Activated CD4-positive, alpha-beta T cell treated with anti-CD3 and anti-CD28 coated beads, Interleukin-10, Interleukin-2, amounts not matched to agents 100 ng/mL and 50 ng/mL, durations not matched to agents 16 hours and 8 hours (primary cell): ENCODE data around the gene KXD1.
A peak's percentile ranks its signal among the peaks of the same experiment; 100 is the strongest.
"Not testable (repeated sequence)": the region's sequence is repeated elsewhere in the genome, so short reads cannot be mapped to it uniquely, and the experiment has no call there.

Experiments used
- DNase-seq: peaks from one replicate; pipeline ENCODE4 v3.0.0-alpha.2; 2020

The KXD1 gene

DNA sequence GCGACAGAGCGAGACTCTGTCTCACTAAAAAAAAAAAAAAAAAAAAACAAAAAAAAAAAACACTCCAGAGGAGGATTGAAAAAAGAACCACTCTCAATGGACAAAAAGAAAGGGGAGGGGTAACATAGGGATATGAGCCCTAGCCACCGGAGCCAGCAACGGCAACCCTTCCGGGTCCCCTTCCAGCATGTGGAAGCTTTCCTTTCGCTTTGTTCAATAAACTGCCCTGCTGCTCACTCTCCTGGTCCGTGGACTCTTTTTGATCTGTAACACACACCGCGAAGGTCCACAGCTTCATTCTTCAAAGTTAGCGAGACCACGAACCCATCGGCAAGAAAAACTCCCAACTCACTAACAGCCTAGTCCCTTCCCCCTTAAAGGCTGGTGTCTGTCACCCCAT is 29.9 kb downstream of the KXD1 start:
- no peak for DNase-seq

DNA sequence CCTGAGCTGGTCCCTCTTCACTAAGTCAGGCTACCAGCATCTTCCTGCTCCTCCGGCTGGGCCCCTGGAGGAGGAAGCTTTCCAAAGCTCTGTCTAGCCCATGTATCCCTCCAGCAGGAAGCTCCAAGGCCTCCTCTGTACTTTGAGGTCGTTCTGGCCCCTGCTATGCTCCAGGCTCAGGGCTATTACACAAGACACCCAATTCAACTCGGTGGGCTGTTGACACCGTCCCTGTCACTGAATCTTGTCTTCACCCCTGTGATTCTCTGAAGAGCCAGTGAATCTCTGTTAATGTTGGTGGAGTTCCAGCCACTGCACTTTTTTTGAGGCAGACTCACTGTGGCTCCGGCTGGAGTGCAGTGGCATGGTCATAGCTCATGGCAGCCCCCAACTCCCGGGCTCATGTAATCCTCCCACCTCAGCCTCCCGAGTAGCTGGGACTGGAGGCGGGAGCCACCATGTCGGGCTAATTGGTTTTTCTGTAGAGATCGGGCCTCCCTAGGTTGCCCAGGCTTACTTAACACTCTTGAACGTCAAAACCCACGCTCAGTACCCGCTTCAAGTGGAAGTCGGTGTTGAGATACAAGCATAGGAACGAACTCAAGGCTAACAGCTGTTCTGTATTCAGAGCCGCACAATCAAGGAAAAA is 30.4 kb downstream of the KXD1 start:
- no peak for DNase-seq

GRCh38 chr19:18588611-18589379 is 31.1 kb downstream of the KXD1 start, which contains the start of gene REX1BD:
Gene REX1BD (plus strand): TSS chr19:18588798. CDS start chr19:18588802, 4 bp downstream.
- peak; percentile 93 for DNase-seq

DNA sequence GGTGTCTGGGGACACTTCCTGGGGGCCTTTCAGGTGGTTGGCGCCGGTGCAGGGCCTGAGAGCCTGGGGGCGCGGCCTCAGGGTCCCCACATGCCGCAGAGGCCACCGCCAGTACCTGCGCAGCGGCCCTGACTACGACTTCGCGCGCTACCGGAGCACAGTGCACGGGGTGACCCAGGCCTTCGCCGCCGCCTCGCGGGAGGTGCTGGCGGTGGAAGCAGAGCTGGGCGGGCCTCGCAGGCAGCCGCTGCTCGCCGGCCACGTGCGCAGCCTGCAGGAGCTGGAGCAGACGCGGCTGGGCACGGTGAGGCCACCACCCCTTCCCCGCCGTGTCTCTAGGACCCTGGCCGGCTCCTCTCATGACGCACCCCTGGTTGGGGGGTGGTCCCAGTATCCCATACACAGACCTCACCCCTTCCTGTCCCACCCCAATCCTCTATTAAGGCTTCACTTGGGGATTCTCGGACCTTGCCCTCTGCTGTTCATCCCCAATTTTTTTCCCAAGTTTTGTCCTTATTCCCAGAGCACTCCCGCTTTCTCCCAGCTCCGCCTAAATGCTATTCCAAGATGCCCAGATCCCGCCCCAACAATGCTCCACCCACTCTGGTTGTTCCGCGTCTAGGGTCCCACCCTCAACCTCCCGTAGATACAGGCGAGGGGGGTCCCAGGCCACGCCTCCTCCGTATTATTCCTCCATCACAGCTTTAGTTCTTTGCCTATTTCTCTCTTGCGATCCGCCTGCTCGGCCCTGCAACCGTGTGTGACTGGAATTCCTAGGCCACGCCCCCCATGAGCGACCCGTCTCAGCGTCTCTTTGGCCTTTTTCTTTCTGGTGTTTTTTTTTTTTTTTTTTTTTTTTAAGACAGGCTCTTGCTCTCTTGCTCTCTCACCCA is 32.0 kb downstream of the KXD1 start:
- peak; percentile 71 for DNase-seq

GRCh38 chr19:18590273-18591272 is 32.9 kb downstream of the KXD1 start:
- DNase-seq: peak; percentile 60

DNA sequence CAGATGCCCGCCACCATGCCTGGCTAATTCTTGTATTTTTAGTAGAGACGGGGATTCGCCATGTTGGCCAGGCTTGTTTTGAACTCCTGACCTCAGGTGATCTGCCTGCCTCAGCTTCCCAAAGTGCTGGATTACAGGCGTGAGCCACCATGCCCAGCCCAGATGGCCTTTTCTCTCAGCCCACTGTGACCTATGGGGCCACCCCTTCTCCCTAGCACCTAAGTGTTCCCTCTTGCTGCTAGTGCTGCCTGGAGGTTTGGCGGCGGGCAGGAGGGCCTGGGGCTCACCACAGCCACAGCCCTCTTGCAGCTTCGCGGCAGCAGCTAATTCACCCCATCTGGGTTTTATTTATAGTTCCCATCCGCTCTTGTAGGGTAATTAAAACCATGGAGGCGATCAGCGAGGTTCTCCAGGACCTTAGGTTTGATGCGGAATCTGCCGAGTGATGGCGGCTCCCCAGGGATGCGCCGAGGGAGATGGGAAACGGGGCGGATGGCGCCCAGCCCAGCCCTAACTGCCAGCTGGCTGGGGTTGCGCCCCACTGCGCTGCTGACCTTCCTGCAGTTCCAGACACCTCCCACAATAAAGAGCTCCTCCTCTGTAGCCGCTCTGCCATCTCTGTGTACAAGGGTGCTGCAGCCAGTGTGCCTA is 34.2 kb downstream of the KXD1 start:
- no peak for DNase-seq

DNA sequence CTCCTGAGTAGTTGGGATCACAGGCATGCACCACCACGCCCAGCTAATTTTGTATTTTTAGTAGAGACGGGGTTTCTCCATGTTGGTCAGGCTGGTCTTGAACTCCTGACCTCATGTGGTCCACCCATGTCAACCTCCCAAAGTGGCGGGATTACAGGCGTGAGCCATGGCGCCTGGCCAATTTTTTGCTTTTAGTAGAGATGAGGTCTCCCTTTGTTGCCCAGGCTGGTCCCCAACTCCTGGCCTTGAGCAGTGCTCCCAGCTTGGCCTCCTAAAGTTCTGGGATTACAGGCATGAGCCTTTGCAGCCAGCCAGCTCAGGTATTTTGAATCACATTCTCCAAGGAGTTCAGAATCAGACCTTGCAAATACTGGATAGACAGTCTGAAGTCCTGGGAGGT is 35.1 kb downstream of the KXD1 start:
- not testable (repeated sequence) for DNase-seq

DNA sequence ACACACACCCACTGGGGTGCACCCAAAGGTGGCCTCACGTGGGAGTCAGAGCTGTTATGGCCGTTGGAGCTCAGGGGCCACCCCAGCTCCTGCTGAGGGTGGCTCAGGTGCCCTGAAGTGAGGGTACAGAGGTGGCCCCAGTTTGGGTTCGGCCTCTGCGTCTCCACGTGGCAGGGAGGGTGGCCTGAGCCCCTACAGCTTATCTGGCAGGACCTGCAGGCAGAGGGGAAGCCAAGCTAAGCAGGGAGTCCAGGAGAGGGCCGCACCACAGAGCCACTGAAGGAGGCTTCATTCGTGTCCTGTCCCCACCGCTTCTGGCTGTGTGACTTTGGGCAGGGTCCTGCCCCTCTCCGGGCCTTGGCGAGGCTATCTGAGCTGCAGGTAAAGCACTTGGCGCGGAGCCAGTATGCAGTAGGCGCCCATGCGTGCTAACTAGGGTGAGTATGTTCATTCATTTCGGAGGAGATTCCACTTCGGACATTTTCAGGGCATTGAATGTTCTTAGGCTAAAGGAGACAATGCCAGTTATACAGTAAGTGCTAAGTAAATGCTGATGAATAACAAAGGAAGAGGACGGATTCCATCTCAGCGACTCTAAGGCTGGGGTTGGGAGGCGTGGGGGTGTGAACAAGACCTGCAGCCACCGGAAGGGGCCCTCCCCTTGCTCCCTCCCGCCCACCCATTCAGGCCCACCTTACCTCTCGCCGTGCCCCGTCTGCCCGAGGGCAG is 35.9 kb downstream of the KXD1 start:
- DNase-seq: no peak

DNA sequence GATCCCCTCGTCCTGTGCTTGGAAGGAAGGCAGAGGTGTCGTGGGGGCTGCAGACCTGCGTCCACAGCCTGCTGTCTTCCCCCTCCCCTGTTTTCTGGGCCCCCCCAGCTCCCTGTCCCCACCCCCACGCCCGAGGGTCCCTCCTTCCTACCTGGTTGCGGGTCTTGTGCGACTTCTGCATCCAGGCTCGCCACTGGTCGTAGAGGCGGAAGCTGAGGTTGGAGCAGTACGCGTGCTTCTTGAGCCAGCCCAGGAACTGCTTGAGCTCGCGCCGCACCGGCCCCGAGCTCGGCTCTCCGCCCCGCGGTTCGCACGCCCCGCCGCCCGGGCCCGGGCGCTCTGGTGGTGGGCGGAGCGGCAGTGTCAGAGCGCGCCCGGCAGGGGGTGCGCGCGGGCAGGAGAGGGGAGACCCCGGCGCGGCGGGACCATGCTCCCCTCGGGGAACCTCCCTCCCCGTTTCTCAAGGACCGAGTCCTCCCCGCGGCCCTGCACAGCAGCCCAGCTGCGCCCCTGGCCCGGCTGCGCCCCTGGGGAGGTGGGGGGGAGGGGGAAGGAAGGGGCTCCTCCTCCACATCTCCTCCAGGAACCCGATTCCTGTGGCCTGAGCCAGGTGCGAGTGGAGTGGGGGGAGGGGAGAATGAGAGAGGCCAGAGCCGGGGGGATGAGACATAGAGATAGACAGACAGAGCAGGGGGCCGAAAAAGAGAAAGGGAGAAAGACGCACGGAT is 36.6 kb downstream of the KXD1 start:
- peak; percentile 73 for DNase-seq

DNA sequence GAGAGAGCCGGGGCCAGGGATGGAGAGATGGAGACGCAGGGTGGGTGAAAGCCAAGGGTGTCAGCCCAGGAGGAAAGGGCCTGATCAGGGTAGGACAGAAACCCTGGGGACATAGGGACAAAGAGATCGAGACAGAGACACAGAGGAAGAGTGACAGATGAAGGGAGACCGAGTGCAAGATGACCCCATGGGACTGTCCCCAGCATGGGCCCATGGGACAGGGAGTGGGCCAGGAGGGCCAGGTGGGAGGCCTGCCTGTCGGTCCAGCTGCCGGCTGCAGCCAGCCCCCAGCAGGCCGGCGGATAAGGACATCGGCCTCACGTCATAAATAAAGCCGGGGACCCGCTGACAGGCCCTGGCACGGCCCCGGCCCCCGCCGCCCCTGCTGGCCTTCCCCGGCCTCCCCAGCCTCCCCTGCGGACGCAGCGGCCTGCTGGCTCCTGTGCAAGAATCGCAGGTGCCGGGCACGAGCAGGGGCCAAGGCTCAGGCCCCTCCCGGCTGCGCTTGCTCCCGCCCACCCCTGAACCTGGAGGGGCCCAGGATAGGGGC is 37.2 kb downstream of the KXD1 start:
- no peak for DNase-seq

GRCh38 chr19:18595475-18595874 is 37.8 kb downstream of the KXD1 start:
- DNase-seq: no peak

- DNase-seq: no peak
These were observed 39.1 kb downstream of the KXD1 start for GRCh38 chr19:18596752-18597157.

GRCh38 chr19:18597809-18598660 is 40.4 kb downstream of the KXD1 start:
- no peak for DNase-seq

- no peak for DNase-seq
These were observed 41.8 kb downstream of the KXD1 start for GRCh38 chr19:18599485-18599884.

GRCh38 chr19:18600692-18601397 is 43.2 kb downstream of the KXD1 start:
- DNase-seq: not testable (repeated sequence)

- DNase-seq: no peak
These were observed 44.2 kb downstream of the KXD1 start for GRCh38 chr19:18601875-18602274.

DNA sequence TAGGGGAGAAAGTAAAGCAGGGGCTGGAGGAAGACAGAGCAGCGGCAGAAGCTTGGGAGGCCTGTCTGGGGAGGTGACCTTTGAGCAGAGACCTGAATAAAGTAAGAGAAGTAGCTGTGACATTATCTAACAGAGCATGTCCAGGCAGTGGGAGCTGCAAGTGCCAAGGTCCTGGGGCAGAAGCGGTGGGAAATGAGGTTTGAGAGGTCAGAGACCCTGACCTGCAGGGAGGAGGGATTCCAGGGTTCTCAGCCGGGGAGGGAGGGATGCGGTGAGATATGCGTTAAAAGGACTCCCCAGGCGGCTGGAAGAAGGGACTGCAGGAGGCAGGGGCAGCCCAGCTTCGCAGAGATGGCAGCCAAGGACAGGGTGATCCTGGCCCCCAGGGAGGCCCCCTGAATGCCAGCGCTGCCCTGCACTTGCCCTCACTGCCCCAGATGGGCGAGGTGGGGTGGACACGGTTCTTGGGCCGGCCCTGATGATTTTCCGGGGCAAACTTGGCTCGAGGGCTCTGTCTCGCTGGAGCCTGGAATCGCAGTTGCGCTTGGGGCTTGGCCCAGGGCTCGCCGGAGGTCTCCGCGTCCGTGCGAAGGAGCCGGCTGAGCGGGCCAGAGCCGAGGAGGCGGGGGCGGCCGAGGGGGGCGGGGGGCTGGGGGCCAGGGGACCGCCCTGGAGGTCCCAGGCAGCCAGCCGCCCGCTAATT is 45.7 kb downstream of the KXD1 start:
- no peak for DNase-seq
